Uterus (tissue), 4 donors: ENCODE results near the gene KBTBD6. TPM values are rescaled to one million over a fixed set of nuclear protein-coding genes. Genes with fewer than 3 reads are reported as not detected.
"Not testable (repeated sequence)": the region's sequence is repeated elsewhere in the genome, so short reads cannot be mapped to it uniquely, and the experiment has no call there.

ENCODE experiments used
- DNase-seq, 2 donors: peaks; one replicate each; pipeline ENCODE4 v3.0.0-alpha.2; 2019 to 2020
- H3K27ac ChIP-seq, 2 donors: fragments of 200-600 bp; sonication (generic); 1 replicate in 1 of 2; 2 replicates in 1 of 2; pipeline ENCODE4 v1.5.1; 2016 to 2018
- H3K27me3 ChIP-seq, 2 donors: fragments of 200-600 bp; sonication (generic); one replicate each; pipeline ENCODE4 v1.5.1; 2018 to 2019; ENCODE audit warnings: control low read depth in 1 of 2
- H3K36me3 ChIP-seq, 2 donors: fragments of 200-600 bp; sonication (generic); one replicate each; pipeline ENCODE4 v1.5.1; 2019; ENCODE audit warnings: control low read depth in 1 of 2
- H3K4me1 ChIP-seq, 2 donors: fragments of 200-600 bp; sonication (generic); one replicate each; pipeline ENCODE4 v1.5.1; 2018 to 2019; ENCODE audit warnings: control low read depth in 1 of 2
- H3K4me3 ChIP-seq, 2 donors: fragments of 200-600 bp; sonication (generic); 1 replicate in 1 of 2; 2 replicates in 1 of 2; pipeline ENCODE4 v1.5.1; 2018 to 2019; ENCODE audit warnings: mild to moderate bottlenecking in 1 of 2
- H3K9me3 ChIP-seq, 2 donors: fragments of 200-600 bp; sonication (generic); one replicate each; pipeline ENCODE4 v1.5.1; 2019; ENCODE audit warnings: control low read depth in 1 of 2
- POLR2A ChIP-seq, 2 donors: fragments of 450-650 bp; IDR thresholded peaks; one replicate each; pipeline ENCODE4 v1.6.1; 2016; ENCODE audit warnings: antibody characterized with exemption in 2 of 2, mild to moderate bottlenecking in 1 of 2, moderate library complexity in 1 of 2
- intact Hi-C: fragments of 100-400 bp; cut with DNase I; formaldehyde crosslinking; loops from one replicate; pipeline ENCODE4 v1.15.1; 2023; ENCODE audit warnings: low total_unique reads
- total RNA-seq, 4 donors: library from RNA; depleted of rRNA in 3 of 4; stranded (reverse); fragments of >200 nt in 3 of 4; gene quantifications; one replicate each; pipeline versions ENCODE4 v1.1.0 to v1.2.4, GENCODE V29; 2014 to 2023
- TF ChIP-seq, protein P1 (sequence below), 4 experiments: fragments of 200-600 bp in 2 of 4; fragments of 450-650 bp in 2 of 4; sonication (generic) in 2 of 4; IDR thresholded peaks; one replicate each; pipeline ENCODE4 v1.5.1; 2016 to 2019; ENCODE audit warnings: antibody characterized with exemption in 4 of 4, mild to moderate bottlenecking in 2 of 4, moderate library complexity in 1 of 4
- donor health status: DM: yes; HTN: yes; CAD: no.

The KBTBD6 gene
- total RNA-seq, 4 donors from 2014 or later, result 6.1 to 33.9 (median 15.2) TPM

GRCh38 chr13:41139296-41139966, 6.8 kb upstream of the KBTBD6 start:
- H3K4me3 ChIP-seq, result no peak overlapping the region
- no peak for TF ChIP-seq POLR2A (IDR thresholded peaks at IDR 0.05)
- TF ChIP-seq, protein P1, sequence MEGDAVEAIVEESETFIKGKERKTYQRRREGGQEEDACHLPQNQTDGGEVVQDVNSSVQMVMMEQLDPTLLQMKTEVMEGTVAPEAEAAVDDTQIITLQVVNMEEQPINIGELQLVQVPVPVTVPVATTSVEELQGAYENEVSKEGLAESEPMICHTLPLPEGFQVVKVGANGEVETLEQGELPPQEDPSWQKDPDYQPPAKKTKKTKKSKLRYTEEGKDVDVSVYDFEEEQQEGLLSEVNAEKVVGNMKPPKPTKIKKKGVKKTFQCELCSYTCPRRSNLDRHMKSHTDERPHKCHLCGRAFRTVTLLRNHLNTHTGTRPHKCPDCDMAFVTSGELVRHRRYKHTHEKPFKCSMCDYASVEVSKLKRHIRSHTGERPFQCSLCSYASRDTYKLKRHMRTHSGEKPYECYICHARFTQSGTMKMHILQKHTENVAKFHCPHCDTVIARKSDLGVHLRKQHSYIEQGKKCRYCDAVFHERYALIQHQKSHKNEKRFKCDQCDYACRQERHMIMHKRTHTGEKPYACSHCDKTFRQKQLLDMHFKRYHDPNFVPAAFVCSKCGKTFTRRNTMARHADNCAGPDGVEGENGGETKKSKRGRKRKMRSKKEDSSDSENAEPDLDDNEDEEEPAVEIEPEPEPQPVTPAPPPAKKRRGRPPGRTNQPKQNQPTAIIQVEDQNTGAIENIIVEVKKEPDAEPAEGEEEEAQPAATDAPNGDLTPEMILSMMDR (IDR thresholded peaks at IDR 0.05), result no peak
- no peaks in the 10 kb centered on the region for H3K27me3 ChIP-seq
- H3K9me3 ChIP-seq, result no peaks in the 10 kb centered on the region
- intact Hi-C loops, result loop anchor here (10.0 kb wide), 1 partner anchor 55 kb away; the partner anchor contains the start of gene KBTBD7
- H3K4me1 ChIP-seq, result no peaks in the 10 kb centered on the region
- no peak for DNase-seq
- no peaks in the 10 kb centered on the region for H3K36me3 ChIP-seq
- H3K27ac ChIP-seq, result no peak overlapping the region

- TF ChIP-seq, protein P1 (IDR thresholded peaks at IDR 0.05), result no peak
- TF ChIP-seq POLR2A (IDR thresholded peaks at IDR 0.05), result no peak
- Histone ChIP-seq H3K27ac (no peak overlapping the region), H3K27me3 (no peaks in the 10 kb centered on the region), H3K4me1 (no peaks in the 10 kb centered on the region), H3K9me3 (no peaks in the 10 kb centered on the region), H3K4me3 (no peak overlapping the region), H3K36me3 (no peaks in the 10 kb centered on the region)
- intact Hi-C loops, result loop anchor here (10.0 kb wide), 1 partner anchor 57 kb away; the partner anchor contains the start of gene KBTBD7
- no peak for DNase-seq
These were observed 5.3 kb upstream of the KBTBD6 start for GRCh38 chr13:41137951-41138350.

GRCh38 chr13:41137241-41137640, 4.6 kb upstream of the KBTBD6 start:
- no peaks in the 10 kb centered on the region for H3K27me3 ChIP-seq
- H3K27ac ChIP-seq, result no peak overlapping the region
- H3K9me3 ChIP-seq, result no peaks in the 10 kb centered on the region
- DNase-seq, result no peak
- TF ChIP-seq, protein P1 (IDR thresholded peaks at IDR 0.05), result no peak
- TF ChIP-seq POLR2A (IDR thresholded peaks at IDR 0.05), result no peak
- no peak overlapping the region for H3K4me3 ChIP-seq
- no peaks in the 10 kb centered on the region for H3K4me1 ChIP-seq
- H3K36me3 ChIP-seq, result no peaks in the 10 kb centered on the region
- intact Hi-C loops, result loop anchor here (10.0 kb wide), 1 partner anchor 58 kb away; the partner anchor contains the start of gene KBTBD7

DNA sequence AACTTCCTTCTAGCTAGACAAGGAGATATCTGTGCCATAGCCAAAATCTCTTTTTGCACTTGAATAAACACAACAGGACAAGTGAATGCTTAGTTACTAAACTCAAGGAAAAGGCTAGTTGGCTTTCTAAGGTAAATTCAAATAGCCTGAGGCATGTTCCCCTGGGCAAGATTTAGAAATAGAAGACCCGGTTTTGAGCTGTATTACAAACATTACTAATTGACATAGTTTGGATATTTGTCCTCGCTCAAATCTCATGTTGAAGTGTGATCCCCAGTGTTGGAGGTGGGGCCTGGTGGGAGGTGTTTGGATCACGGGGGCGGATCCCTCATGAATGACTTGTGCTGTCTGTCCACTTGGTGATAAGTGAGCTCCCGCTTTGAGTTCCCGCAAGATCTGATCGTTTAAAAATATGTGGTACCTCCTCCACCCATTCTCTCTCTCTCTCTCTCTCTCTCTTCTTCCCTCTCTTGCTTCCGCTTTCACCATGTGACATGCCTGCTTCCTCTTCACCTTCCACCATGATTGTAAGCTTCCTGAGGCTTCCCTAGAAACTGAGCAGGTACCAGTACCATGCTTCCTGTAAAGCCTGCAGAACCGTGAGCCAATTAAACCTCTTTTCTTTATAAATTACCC, 3.9 kb upstream of the KBTBD6 start:
- Histone ChIP-seq H3K9me3 (no peaks in the 10 kb centered on the region), H3K36me3 (no peaks in the 10 kb centered on the region), H3K4me3 (no peak overlapping the region), H3K4me1 (no peaks in the 10 kb centered on the region), H3K27ac (no peak overlapping the region), H3K27me3 (no peaks in the 10 kb centered on the region)
- TF ChIP-seq, protein P1 (IDR thresholded peaks at IDR 0.05), result no peak
- no peak for TF ChIP-seq POLR2A (IDR thresholded peaks at IDR 0.05)
- DNase-seq, result no peak
- intact Hi-C loops, result loop anchor here (10.0 kb wide), 1 partner anchor 58 kb away; the partner anchor contains the start of gene KBTBD7

- no peaks in the 10 kb centered on the region for H3K36me3 ChIP-seq
- no peaks in the 10 kb centered on the region for H3K9me3 ChIP-seq
- intact Hi-C loops, result loop anchor here (10.0 kb wide), 1 partner anchor 61 kb away; the partner anchor contains the start of gene KBTBD7
- no peak overlapping the region for H3K4me3 ChIP-seq
- peaks cover 0 to 4% of the 10 kb centered on the region in 2 donors for H3K4me1 ChIP-seq
- no peak for TF ChIP-seq POLR2A (IDR thresholded peaks at IDR 0.05)
- TF ChIP-seq, protein P1 (IDR thresholded peaks at IDR 0.05), result no peak
- no peak for DNase-seq
- no peak overlapping the region for H3K27ac ChIP-seq
- H3K27me3 ChIP-seq, result no peaks in the 10 kb centered on the region
These were observed 1.3 kb upstream of the KBTBD6 start for GRCh38 chr13:41133951-41134350.

GRCh38 chr13:41131660-41132511, 716 bp downstream of the KBTBD6 start:
- H3K27me3 ChIP-seq, DNase-seq, H3K9me3 ChIP-seq, H3K36me3 ChIP-seq, H3K4me1 ChIP-seq: not testable (repeated sequence)
- H3K4me3 ChIP-seq, result peak overlapping the region; percentile 89 to 90
- peak overlapping the region; percentile 82 to 89 for H3K27ac ChIP-seq
- intact Hi-C loops, result loop anchor here (10.0 kb wide), 1 partner anchor 63 kb away; the partner anchor contains the start of gene KBTBD7

DNA sequence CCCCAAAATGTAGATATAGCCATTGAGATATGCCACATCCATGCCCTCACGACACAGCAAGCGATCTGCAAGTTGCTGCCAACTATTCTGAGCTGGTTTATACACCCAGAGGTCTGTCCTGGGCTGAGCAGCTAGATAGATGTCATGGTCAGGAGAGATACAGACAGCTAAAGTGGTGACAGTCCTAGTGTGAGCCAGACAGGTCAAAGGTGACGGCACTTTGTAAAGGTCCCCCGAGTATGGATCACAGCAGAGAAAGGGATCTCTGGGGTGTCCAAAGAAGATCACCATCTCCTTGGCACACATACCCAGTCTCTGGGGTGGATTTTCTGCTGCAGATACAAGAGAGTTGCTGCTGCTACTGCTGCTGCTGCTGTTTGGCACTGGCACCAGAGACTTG, 1.4 kb downstream of the KBTBD6 start:
- not testable (repeated sequence) for H3K9me3 ChIP-seq, H3K36me3 ChIP-seq, H3K4me1 ChIP-seq, H3K27me3 ChIP-seq, DNase-seq, H3K27ac ChIP-seq
- peak overlapping the region in 1 of 2 donors; percentile 3 for H3K4me3 ChIP-seq
- intact Hi-C loops, result loop anchor here (10.0 kb wide), 1 partner anchor 64 kb away; the partner anchor contains the start of gene KBTBD7
